Fibroblast of villous mesenchyme (primary cell): Measurements from ENCODE around the gene CCNI2. TPM values are rescaled to one million over a fixed set of nuclear protein-coding genes. Genes with fewer than 3 reads are reported as not detected.

Experiments used
- DNase-seq: peaks from one replicate; pipeline ENCODE4 v3.0.0-alpha.2; 2010; ENCODE audit warnings: low read depth
- H3K4me3 ChIP-seq: 2 replicates; pipeline ENCODE4 v1.5.1; 2011; ENCODE audit warnings: low read depth, mild to moderate bottlenecking, low read length
- total RNA-seq: library from RNA; depleted of rRNA; stranded (reverse); fragments of >200 nt; gene quantifications from 2 replicates; pipeline ENCODE4 v1.2.3, GENCODE V29; 2012
- TF ChIP-seq, protein P1 (sequence below): IDR thresholded peaks from 2 replicates; pipeline ENCODE4 v1.5.1; 2012; ENCODE audit warnings: low read depth, mild to moderate bottlenecking, low read length; ENCODE audit not compliant: insufficient read depth

Gene CCNI2
- total RNA-seq, 1 donor = not detected

DNA sequence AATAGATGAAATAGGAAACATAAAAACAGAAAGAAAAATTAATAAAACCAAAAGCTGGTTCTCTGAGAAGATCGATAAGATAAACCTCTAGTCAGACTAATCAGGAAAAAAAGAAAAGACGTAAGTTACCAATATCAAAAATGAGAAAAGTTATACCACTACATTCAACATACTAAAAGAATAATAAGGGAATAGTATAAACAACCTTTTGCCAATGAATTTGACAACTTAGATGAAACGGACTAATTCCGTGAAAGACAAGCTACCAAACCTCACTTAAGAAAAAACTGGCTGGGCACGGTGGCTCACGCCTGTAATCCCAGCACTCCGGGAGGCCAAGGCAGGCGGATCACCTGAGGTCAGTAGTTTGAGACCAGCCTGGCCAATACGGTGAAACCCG is 17.3 kb upstream of the CCNI2 start:
- TF ChIP-seq, protein P1, sequence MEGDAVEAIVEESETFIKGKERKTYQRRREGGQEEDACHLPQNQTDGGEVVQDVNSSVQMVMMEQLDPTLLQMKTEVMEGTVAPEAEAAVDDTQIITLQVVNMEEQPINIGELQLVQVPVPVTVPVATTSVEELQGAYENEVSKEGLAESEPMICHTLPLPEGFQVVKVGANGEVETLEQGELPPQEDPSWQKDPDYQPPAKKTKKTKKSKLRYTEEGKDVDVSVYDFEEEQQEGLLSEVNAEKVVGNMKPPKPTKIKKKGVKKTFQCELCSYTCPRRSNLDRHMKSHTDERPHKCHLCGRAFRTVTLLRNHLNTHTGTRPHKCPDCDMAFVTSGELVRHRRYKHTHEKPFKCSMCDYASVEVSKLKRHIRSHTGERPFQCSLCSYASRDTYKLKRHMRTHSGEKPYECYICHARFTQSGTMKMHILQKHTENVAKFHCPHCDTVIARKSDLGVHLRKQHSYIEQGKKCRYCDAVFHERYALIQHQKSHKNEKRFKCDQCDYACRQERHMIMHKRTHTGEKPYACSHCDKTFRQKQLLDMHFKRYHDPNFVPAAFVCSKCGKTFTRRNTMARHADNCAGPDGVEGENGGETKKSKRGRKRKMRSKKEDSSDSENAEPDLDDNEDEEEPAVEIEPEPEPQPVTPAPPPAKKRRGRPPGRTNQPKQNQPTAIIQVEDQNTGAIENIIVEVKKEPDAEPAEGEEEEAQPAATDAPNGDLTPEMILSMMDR = no peak
- DNase-seq = no peak
- no peak overlapping the region for H3K4me3 ChIP-seq

DNA sequence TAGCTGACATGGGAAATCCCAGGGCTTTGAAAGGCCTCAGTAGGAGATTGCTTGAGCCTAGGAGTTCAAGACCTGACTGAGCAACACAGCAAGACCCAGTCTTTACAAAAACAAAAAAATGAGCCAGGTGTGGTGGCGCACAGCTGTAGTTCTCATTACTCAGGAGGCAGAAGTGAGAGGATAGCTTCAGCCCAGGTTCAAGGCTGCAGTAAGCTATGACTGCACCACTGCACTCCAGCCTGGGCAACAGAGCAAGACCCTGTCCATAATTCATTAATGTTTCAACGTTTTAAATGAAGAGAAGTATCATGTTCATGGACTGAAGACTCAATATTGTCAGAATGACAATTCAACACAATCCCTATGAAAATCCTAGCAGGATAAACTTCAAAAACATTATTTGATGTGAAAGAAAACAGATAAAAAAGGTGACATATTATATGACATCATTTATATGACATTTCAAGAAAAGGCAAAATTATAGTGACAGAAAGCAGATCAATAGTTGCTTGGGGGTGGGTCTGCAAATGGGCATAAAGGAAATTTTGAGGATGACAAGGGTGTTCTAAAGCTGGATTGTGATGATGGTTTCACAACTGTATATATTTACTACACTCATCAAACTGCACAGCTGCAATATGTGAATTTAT is 13.6 kb upstream of the CCNI2 start:
- H3K4me3 ChIP-seq = no peak overlapping the region
- no peak for DNase-seq
- TF ChIP-seq, protein P1 = no peak

- DNase-seq = no peak
- H3K4me3 ChIP-seq = no peak overlapping the region
- TF ChIP-seq, protein P1 = no peak
Measured at GRCh38 chr5:132734687-132735086, 12.5 kb upstream of the CCNI2 start.

DNA sequence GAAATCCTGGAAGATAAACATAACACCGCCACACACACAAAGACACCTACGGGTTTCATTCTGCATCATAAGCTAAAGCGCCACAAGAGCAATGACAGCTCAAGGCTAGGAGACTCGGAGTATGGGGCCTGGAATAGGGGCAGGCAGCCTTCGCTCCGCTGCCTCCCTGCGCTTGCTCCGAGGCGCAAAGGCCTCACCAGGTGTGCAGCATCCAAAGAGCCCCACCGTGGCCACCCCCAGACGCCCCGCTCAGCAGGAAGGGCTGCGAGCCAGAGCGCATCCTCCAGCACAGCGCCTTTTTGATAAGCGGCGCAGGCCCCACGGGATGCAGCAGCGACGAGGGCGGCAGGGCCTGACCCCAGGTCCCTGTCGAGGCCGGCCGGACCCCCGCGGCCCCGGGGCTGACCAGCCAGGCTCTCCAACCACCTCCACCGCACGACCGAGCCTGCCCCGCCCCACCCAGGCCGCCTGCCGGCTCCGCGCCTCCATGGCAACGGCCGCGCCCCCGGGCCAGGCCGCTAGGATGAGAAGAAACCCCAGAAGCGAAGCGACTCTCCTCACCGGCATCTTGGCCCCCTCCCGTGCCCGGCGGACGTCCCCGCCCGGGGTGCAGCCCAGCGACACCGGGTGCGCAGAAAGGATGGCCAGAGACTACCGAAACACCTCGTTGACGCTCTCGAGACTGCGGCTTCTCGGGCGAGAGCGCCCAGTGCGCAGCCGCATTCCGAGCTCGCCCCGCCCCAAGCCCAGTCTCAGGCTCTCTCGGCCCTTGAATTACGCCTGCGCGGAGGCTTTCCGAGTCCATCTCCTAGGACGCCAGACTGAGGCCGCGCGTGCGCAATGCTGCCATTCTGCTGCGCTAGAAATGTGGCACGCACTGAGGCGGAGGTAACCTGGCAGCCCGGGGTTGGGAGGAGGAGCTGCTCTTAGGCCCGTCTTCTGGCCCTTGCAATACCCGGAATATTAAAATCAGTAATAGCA is 10.1 kb upstream of the CCNI2 start, which contains the start of gene KIF3A:
Gene KIF3A (minus strand): TSS at position 694 of the 981 bp plus-strand sequence. CDS start 127 bp downstream, at position 567.
- peak; percentile 94 for DNase-seq
- H3K4me3 ChIP-seq = peak within 1 kb of the TSS; percentile 94
- TF ChIP-seq, protein P1 = no peak

GRCh38 chr5:132737982-132738681 is 9.1 kb upstream of the CCNI2 start:
- H3K4me3 ChIP-seq = peak overlapping the region; percentile 94
- DNase-seq = no peak
- TF ChIP-seq, protein P1 = no peak

- no peak overlapping the region for H3K4me3 ChIP-seq
- TF ChIP-seq, protein P1 = no peak
- no peak for DNase-seq
Measured at GRCh38 chr5:132739232-132739631, 8.0 kb upstream of the CCNI2 start.
